ENCODE measurements around the gene ACR.

DNA sequence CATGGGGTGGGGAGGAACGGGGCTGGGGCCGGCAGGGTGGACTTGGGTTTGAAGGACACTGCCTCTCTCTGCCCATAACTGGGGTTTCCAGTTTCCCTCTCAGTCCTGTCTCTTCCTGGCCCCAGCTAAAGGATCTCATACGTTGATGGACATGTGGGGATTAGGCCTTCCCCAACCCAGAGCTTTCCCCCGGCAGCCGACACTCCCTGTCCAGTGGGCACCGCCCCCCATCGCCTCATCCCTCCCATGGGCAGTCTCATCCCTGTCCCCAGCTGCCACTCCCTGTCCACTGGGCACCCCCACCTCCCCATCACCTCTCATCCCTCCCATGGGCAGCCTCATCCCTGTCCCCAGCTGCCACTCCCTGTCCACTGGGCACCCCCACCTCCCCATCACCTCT lies 22.2 kb upstream of the ACR start:
- TF ChIP-seq, protein P1, sequence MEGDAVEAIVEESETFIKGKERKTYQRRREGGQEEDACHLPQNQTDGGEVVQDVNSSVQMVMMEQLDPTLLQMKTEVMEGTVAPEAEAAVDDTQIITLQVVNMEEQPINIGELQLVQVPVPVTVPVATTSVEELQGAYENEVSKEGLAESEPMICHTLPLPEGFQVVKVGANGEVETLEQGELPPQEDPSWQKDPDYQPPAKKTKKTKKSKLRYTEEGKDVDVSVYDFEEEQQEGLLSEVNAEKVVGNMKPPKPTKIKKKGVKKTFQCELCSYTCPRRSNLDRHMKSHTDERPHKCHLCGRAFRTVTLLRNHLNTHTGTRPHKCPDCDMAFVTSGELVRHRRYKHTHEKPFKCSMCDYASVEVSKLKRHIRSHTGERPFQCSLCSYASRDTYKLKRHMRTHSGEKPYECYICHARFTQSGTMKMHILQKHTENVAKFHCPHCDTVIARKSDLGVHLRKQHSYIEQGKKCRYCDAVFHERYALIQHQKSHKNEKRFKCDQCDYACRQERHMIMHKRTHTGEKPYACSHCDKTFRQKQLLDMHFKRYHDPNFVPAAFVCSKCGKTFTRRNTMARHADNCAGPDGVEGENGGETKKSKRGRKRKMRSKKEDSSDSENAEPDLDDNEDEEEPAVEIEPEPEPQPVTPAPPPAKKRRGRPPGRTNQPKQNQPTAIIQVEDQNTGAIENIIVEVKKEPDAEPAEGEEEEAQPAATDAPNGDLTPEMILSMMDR (IDR thresholded peaks at IDR 0.05) = no peak
- TF ChIP-seq POLR2A (IDR thresholded peaks at IDR 0.05) = no peak
